ENCODE measurements around the gene PTGIS.
A peak's percentile ranks its signal among the peaks of the same experiment; 100 is the strongest.

PTGIS gene

GRCh38 chr20:49560186-49560585, 7.8 kb downstream of the PTGIS start:
- DNase-seq (ENCODE audit: low read depth), result no peak

GRCh38 chr20:49559411-49560081, 8.4 kb downstream of the PTGIS start:
- no peak for DNase-seq (ENCODE audit: low read depth)

- DNase-seq (ENCODE audit: low read depth), result no peak
Measured at GRCh38 chr20:49558826-49559225, 9.1 kb downstream of the PTGIS start.

GRCh38 chr20:49557449-49557848, 10.5 kb downstream of the PTGIS start:
- DNase-seq (ENCODE audit: low read depth), result no peak

GRCh38 chr20:49556621-49557020, 11.3 kb downstream of the PTGIS start:
- no peak for DNase-seq (ENCODE audit: low read depth)

- DNase-seq (ENCODE audit: low read depth), result no peak
Measured at GRCh38 chr20:49549801-49550551, 18.0 kb downstream of the PTGIS start.

- DNase-seq (ENCODE audit: low read depth), result no peak
Measured at GRCh38 chr20:49548371-49548947, 19.5 kb downstream of the PTGIS start.

GRCh38 chr20:49545572-49545971, 22.4 kb downstream of the PTGIS start:
- DNase-seq (ENCODE audit: low read depth), result no peak

- no peak for DNase-seq (ENCODE audit: low read depth)
Measured at GRCh38 chr20:49544535-49544934, 23.4 kb downstream of the PTGIS start.

- DNase-seq (ENCODE audit: low read depth), result no peak
Measured at GRCh38 chr20:49543858-49544437, 24.0 kb downstream of the PTGIS start.

- DNase-seq (ENCODE audit: low read depth), result no peak
Measured at GRCh38 chr20:49543071-49543857, 24.7 kb downstream of the PTGIS start.

- DNase-seq (ENCODE audit: low read depth), result no peak
Measured at GRCh38 chr20:49542514-49542991, 25.4 kb downstream of the PTGIS start.

- DNase-seq (ENCODE audit: low read depth), result peak; percentile 7
Measured at GRCh38 chr20:49541733-49542513, 26.0 kb downstream of the PTGIS start.

- no peak for DNase-seq (ENCODE audit: low read depth)
Measured at GRCh38 chr20:49540687-49541435, 27.1 kb downstream of the PTGIS start.

- DNase-seq (ENCODE audit: low read depth), result no peak
Measured at GRCh38 chr20:49540232-49540620, 27.7 kb downstream of the PTGIS start.

GRCh38 chr20:49539481-49540231, 28.3 kb downstream of the PTGIS start:
- DNase-seq (ENCODE audit: low read depth), result no peak

GRCh38 chr20:49538950-49539349, 29.0 kb downstream of the PTGIS start:
- no peak for DNase-seq (ENCODE audit: low read depth)

- DNase-seq (ENCODE audit: low read depth), result peak; percentile 13
Measured at GRCh38 chr20:49534255-49534712, 33.7 kb downstream of the PTGIS start.

GRCh38 chr20:49532285-49532946, 35.5 kb downstream of the PTGIS start:
- no peak for DNase-seq (ENCODE audit: low read depth)

All from stimulated activated CD8-positive, alpha-beta memory T cell treated with anti-CD3 and anti-CD28 coated beads, Interleukin-12 subunit alpha, Interleukin-12 subunit beta, amount 100 ng/mL, for 4 hours (primary cell).